Activated naive CD8-positive, alpha-beta T cell treated with anti-CD3 and anti-CD28 coated beads, Interleukin-2, amount 50 U/mL, for 24 hours (primary cell): ENCODE data around the gene DICER1.

ENCODE experiments used
- ATAC-seq: fragments of 150-1000 bp; cut with Tn5 transposase; one replicate; pipeline ENCODE4 v1.10.0; 2021
- DNase-seq: peaks from one replicate; pipeline ENCODE4 v3.0.0; 2021
- H3K27ac Mint-ChIP-seq: one replicate; pipeline ENCODE4 v1.8.0; 2021; ENCODE audit warnings: mild to moderate bottlenecking, mixed read lengths
- H3K27me3 Mint-ChIP-seq: one replicate; pipeline ENCODE4 v1.8.0; 2021; ENCODE audit warnings: mixed read lengths
- H3K36me3 Mint-ChIP-seq: one replicate; pipeline ENCODE4 v1.8.0; 2021; ENCODE audit warnings: low read depth, mixed read lengths
- H3K4me1 Mint-ChIP-seq: one replicate; pipeline ENCODE4 v1.8.0; 2021; ENCODE audit warnings: mixed read lengths
- H3K4me3 Mint-ChIP-seq: one replicate; pipeline ENCODE4 v1.8.0; 2021; ENCODE audit warnings: mild to moderate bottlenecking, moderate library complexity, mixed read lengths
- H3K9me3 Mint-ChIP-seq: one replicate; pipeline ENCODE4 v1.8.0; 2021; ENCODE audit warnings: mixed read lengths

The DICER1 gene

DNA sequence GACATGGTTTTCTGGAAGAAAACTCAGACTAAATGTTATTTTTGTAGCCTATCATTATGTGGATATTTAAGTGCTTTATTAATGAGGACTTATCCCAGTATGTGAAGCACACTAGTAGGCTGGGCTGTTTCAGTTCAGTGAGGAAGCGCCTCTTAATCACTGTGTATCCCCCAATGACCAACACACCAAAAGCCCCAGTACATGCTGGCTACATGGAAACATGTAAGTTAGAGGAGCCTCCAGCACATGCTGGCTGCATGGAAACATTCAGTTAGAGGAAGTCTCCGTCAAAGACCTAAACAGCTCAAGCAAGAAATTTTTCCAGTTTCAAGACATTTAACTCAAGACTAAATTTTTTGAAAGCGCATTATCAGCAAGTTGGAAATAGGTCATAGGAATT is 26.8 kb downstream of the DICER1 start:
- no peaks in the 10 kb centered on the region for H3K9me3 Mint-ChIP-seq
- no peak overlapping the region for H3K4me3 Mint-ChIP-seq
- H3K27me3 Mint-ChIP-seq: no peaks in the 10 kb centered on the region
- DNase-seq (no peak), ATAC-seq (no peak)
- H3K4me1 Mint-ChIP-seq: peaks cover 18% of the 10 kb centered on the region
- peaks cover 44% of the 10 kb centered on the region for H3K36me3 Mint-ChIP-seq
- H3K27ac Mint-ChIP-seq: no peak overlapping the region

DNA sequence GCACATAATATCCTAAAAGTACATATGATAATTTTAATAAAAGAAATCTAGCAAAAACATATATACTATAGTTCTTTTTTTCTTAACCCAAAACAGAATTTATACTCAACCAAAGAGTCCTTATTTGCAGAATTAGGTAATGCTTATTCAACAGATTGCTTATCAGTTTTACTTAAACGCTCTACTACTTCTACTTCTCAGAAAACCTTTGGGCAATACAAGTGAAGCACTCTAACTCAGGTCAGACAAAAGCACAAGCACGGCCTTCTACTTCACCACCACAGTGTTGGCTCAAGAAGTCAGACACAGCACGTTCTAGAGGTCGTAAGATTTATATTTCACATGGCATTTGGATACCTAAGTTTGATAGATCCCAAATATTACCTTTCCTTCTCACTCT is 29.2 kb downstream of the DICER1 start:
- H3K27ac Mint-ChIP-seq: no peak overlapping the region
- H3K27me3 Mint-ChIP-seq: no peaks in the 10 kb centered on the region

DNA sequence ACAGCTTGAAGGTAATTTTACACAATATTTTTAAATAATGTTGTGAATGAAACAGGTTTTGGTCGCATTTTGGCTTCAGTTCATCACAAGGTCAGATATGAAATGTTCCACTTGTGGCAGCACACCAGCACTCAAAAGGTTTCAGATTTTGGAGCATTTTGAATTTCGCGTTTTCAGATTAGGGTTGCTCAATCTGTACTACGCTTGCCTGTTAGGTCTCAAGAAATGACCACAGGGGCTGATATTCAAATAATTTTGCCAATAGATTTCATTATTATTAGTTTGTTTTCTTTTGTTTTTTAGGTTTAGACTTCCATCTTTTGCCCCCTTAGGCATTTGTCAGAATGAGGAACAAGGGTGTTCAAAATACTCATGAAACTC is 29.8 kb downstream of the DICER1 start:
- Mint-ChIP-seq H3K27me3 (no peaks in the 10 kb centered on the region), H3K4me1 (peaks cover 6% of the 10 kb centered on the region), H3K9me3 (no peaks in the 10 kb centered on the region), H3K36me3 (peaks cover 56% of the 10 kb centered on the region), H3K4me3 (no peak overlapping the region), H3K27ac (no peak overlapping the region)
- ATAC-seq (no peak), DNase-seq (no peak)

More for the DNA sequence above, 29.2 kb downstream of the DICER1 start:
- Mint-ChIP-seq H3K9me3 (no peaks in the 10 kb centered on the region), H3K4me1 (peaks cover 6% of the 10 kb centered on the region), H3K36me3 (peaks cover 59% of the 10 kb centered on the region), H3K4me3 (no peak overlapping the region)
- DNase-seq: no peak
- ATAC-seq: no peak

DNA sequence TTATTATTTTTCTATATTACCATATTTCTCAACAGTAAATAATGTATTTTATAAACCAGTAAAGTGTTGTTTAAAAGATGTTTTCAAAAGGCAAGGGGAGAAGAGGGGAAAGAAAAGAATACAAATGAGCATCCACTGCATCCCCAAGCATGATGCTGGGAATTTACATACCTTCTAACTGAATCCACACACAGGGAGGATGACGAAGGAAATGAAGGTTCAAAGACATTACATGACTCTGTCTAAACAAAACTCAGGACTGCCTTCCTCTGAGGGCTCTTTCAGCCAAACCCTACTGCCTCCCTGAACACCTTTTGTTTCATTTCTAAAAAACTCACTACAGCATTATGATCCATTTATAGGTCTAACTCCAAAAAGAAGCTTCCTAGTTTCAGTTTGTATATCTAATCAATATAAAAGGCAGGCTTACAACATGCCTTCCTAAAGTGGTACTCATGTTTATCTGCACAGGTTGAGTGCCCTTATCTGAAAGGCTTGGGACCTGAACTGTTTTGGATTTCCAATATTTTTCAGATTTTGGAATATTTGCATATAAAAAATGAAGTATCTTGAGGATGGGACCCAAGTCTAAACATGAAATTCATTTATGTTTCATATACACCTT is 30.3 kb downstream of the DICER1 start:
- Mint-ChIP-seq H3K4me1 (peaks cover 6% of the 10 kb centered on the region), H3K9me3 (no peaks in the 10 kb centered on the region), H3K36me3 (peaks cover 56% of the 10 kb centered on the region), H3K27ac (no peak overlapping the region), H3K4me3 (no peak overlapping the region), H3K27me3 (no peaks in the 10 kb centered on the region)
- DNase-seq (no peak), ATAC-seq (no peak)

DNA sequence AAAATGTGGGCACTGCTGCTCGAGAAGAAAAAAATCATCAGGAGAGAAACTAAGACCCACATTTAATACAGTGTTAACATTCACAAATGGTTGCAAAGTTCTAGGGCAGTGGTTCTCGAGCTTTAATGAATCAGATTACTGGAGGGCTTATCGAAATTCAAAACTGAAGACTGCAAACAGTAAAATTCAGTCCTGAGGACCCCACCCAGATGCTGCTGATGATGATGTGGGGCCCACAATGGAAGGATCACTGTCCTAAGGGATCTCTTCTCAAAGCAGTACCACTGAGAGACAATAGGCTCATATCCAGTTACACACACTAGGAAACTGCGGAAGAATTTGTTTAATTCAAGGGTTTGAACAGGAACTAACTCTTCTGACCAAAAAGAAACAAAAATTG is 31.4 kb downstream of the DICER1 start:
- Mint-ChIP-seq H3K27me3 (no peaks in the 10 kb centered on the region), H3K27ac (no peak overlapping the region), H3K4me3 (no peak overlapping the region), H3K9me3 (no peaks in the 10 kb centered on the region), H3K4me1 (peaks cover 6% of the 10 kb centered on the region), H3K36me3 (peaks cover 50% of the 10 kb centered on the region)
- ATAC-seq (no peak), DNase-seq (no peak)

DNA sequence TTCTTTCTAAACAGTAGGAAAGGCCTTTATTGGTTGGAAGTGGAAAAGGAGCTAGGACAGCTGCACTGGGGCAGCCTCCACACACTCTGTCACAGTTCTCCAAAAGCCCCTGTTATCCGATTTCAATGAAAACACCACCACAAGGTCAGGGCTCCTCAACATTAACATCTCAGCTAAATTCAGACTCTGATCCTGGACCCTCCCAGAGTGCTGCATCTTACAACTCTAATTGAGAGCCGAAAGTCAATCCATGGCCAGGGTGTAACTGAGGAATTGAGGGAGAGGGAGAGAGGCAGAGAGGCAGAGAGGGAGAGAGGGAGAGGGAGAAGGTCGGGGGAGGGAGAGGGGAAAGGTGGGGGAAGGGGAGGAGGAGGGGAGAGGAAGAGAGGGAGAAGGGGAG is 32.1 kb downstream of the DICER1 start:
- DNase-seq (no peak), ATAC-seq (no peak)
- H3K36me3 Mint-ChIP-seq: peaks cover 49% of the 10 kb centered on the region
- no peak overlapping the region for H3K4me3 Mint-ChIP-seq
- no peaks in the 10 kb centered on the region for H3K27me3 Mint-ChIP-seq
- H3K27ac Mint-ChIP-seq: no peak overlapping the region
- peaks cover 6% of the 10 kb centered on the region for H3K4me1 Mint-ChIP-seq
- H3K9me3 Mint-ChIP-seq: no peaks in the 10 kb centered on the region

DNA sequence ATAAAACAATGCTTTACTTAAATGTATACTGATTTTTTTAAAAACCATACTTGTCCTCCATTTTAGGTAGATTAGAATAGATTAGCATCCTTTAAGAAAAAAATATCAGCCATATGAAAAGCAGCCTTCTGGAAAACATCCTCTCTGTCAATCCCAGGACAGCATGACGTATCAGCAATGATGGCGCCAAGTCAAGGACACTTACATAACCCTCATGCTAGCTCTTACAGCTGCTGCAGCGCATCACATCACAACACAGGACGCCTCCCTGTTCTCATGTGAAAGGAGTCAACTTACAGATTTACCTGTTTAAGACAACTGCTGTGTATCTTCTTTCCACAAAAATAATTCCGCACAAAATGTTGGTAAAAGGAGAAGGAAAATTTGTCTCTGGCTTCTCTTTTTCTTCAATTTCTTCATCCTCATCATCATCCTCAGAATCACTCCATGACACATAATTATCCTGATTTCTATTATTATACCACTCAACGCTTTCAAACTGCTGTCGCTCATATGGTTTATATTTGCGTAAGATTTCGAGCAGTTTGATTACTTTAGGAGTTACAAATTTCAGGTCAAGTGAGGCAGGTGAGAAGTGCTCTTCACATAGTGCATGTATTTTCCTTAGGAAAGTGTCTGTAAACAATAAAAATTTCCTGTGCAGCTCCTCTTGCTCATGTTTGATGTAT is 33.3 kb downstream of the DICER1 start:
- no peak overlapping the region for H3K4me3 Mint-ChIP-seq

DNA sequence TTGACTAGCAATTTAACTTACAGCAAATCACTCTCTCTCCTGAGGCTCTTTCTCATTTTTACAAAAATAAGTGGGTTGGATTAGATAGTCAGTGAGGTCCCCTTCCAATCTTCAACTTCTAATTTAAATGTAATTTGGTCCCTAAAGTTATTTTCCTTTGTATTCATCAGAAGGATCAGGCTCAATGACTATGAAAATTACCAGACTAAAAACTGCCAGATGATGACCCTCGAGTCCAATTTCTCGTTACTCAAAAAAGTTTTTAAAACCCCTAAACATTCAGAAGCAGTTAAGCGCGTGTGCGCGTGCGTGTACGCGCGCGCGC is 34.7 kb downstream of the DICER1 start:
- Mint-ChIP-seq H3K9me3 (no peaks in the 10 kb centered on the region), H3K27ac (no peak overlapping the region), H3K36me3 (peaks cover 45% of the 10 kb centered on the region), H3K4me3 (no peak overlapping the region), H3K4me1 (no peaks in the 10 kb centered on the region), H3K27me3 (no peaks in the 10 kb centered on the region)
- no peak for DNase-seq
- ATAC-seq: no peak

More for the DNA sequence above, 33.3 kb downstream of the DICER1 start:
- DNase-seq (no peak), ATAC-seq (no peak)
- Mint-ChIP-seq H3K27ac (no peak overlapping the region), H3K4me1 (peaks cover 6% of the 10 kb centered on the region), H3K36me3 (peaks cover 45% of the 10 kb centered on the region), H3K27me3 (no peaks in the 10 kb centered on the region), H3K9me3 (no peaks in the 10 kb centered on the region)

DNA sequence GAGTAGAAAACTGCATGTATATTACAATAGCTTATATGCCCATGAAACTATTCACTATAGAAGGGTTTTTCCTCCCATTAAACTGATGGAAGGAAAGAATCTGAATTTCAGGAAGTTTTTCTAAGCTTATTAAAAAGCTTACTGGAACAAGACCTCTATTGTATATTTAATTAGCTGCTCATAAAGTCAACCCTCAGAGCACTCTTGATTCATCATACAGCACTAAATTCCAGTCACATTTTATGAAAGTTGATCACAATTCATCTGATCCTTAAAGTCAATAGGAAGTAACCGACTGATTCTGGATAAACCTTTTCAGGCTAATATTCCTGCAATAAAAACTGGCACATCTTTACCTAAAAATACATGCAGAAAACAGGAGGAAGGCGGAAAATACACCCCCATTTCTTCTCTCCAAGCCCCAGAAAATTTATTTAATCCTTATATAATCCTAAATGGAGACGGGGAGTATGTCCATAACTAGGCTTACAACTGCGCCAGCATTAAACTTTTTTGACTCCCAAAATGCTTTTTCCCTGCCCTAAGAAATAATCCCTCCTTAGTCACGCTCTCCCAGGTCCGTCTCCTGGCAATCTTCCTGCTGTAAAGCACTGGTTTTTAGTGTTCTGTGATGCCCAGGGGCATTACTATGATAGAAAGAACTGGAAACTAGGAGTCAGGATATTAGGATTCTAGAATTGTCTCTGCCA is 35.3 kb downstream of the DICER1 start:
- H3K4me1 Mint-ChIP-seq: no peaks in the 10 kb centered on the region
- H3K27ac Mint-ChIP-seq: no peak overlapping the region
- DNase-seq (no peak), ATAC-seq (no peak)
- no peaks in the 10 kb centered on the region for H3K9me3 Mint-ChIP-seq
- no peak overlapping the region for H3K4me3 Mint-ChIP-seq
- no peaks in the 10 kb centered on the region for H3K27me3 Mint-ChIP-seq
- peaks cover 47% of the 10 kb centered on the region for H3K36me3 Mint-ChIP-seq

DNA sequence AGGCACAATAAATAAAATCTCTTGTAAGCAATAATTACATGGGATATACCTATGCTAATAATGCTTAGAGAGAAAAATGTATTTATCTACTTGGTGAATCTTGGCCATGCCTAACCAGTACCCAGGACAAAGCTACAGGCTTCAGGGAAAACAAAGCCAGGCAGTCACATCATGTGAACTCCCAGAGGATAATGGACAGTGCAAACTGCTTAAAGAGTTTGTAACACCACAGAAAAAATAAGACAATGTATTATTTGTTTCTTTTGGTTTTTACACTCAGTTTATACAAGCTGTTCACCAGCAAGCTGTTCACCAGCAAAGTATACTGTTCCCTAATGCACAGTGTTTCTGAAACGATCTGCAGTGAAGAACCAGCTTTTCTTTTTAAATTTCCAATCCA is 38.0 kb downstream of the DICER1 start:
- H3K4me1 Mint-ChIP-seq: no peaks in the 10 kb centered on the region
- no peak overlapping the region for H3K4me3 Mint-ChIP-seq
- DNase-seq (no peak), ATAC-seq (no peak)
- H3K9me3 Mint-ChIP-seq: no peaks in the 10 kb centered on the region
- H3K36me3 Mint-ChIP-seq: peaks cover 53% of the 10 kb centered on the region
- H3K27ac Mint-ChIP-seq: peak overlapping the region; percentile 33
- H3K27me3 Mint-ChIP-seq: no peaks in the 10 kb centered on the region

DNA sequence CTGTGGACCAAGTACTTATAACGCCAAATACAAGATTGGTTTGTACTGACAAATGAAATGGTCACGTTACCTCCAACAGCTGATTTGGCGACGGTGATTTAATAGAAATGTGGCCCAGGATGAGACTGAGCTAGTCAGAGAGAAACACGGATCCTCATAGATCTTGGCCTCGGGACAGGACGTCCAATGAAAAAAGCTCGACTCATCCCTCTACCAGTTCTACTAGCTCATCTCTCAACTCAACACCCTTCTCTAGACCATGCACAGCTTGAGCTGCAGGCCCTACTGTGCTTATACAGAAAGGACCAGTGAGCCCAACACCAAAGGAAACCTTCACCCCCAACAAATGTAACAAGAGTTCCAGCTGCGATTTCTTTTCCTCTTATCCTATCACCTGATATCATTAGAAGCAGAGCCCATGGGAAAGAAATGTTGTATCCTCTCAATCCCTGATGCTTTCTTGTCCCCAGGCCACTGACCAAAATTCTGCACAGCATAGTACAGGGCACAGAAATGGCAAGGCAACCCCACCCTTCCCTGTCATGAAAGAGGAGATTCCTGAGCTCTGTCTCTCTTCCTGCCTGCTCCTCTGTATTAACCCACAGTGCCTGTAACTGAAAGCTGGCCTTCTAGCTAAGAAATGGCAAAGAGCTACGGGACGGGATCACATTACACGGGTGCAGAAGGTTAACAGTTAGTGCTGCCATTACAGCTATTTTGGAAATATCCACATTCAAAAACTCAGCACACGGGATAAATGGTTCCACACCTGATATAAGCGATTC is 39.2 kb downstream of the DICER1 start:
- ATAC-seq: no peak
- Mint-ChIP-seq H3K36me3 (peaks cover 45% of the 10 kb centered on the region), H3K9me3 (no peaks in the 10 kb centered on the region), H3K4me1 (no peaks in the 10 kb centered on the region), H3K27me3 (no peaks in the 10 kb centered on the region), H3K4me3 (no peak overlapping the region), H3K27ac (no peak overlapping the region)
- DNase-seq: no peak

DNA sequence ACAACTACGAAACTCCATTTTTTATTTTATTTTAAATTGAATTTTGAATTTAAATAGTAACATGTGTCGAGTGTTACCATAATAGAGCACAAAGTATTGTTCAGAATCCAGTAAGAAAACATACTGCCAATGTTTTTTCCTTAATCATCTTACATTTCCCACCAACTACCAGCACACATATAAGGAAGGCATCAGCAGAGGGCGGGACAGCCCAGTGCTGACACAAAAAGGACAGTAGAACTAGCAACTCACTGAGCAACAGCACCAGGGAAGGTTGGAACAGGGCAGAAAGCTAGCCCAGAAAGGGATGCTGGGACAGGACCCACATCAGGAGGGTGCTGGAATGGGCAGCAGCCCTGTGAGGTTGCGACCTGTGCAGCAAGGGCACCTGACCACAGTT is 43.9 kb downstream of the DICER1 start:
- Mint-ChIP-seq H3K9me3 (no peaks in the 10 kb centered on the region), H3K4me1 (no peaks in the 10 kb centered on the region), H3K36me3 (peaks cover 42% of the 10 kb centered on the region), H3K27me3 (no peaks in the 10 kb centered on the region), H3K27ac (no peak overlapping the region), H3K4me3 (no peak overlapping the region)
- DNase-seq: no peak
- ATAC-seq: no peak

DNA sequence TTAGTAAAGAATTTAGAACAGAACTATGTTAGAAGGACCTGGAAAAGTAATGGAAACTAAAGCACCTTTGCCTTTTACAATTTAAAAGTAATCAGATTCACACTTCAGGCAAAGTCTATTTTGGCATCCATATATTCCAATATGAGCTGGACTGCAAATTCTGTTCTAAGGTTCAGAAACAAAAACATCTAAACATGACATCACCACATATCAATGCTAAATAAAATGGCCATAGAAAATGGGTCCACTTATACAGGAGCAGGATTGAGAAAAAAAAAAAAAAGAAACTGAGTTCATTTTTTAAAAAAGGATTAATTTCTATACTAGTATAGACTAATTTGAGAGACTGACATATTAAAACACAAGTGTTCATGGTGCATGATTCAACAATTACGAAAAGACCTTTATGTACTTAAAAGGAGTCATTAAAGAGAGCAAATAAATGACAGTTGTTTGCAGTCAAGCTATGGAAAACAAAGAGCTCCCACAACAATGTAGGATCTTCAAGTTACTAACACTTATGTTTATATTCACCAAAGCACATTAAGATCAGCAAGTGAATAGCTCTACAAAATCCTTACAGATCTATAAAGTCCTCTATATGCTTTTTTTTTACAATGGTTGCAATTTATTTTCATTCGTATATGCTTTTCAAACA is 45.7 kb downstream of the DICER1 start:
- Mint-ChIP-seq H3K4me1 (no peaks in the 10 kb centered on the region), H3K27ac (no peak overlapping the region), H3K4me3 (no peak overlapping the region), H3K9me3 (no peaks in the 10 kb centered on the region), H3K27me3 (no peaks in the 10 kb centered on the region), H3K36me3 (peaks cover 46% of the 10 kb centered on the region)
- ATAC-seq (no peak), DNase-seq (no peak)

DNA sequence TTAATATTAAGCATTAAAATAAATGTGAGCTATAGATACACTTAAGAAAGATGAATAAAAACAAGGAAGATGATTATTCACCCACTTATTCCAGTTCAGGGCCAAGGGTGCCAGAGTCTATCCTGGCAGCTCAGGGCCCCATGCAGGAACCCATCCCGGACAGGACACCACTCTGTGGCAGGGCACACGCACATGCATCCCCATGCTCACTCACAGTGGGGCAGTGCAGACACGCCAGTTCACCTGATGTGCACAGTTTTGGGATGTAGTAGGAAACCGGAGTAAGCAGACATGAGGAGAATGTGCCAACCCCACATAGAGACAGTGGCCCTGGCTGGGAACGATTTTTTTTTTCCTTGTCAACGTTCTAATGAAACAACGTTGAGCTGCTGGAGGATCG is 47.2 kb downstream of the DICER1 start:
- ATAC-seq (no peak), DNase-seq (no peak)
- Mint-ChIP-seq H3K4me3 (no peak overlapping the region), H3K27ac (no peak overlapping the region), H3K36me3 (peaks cover 39% of the 10 kb centered on the region), H3K9me3 (no peaks in the 10 kb centered on the region), H3K4me1 (no peaks in the 10 kb centered on the region), H3K27me3 (no peaks in the 10 kb centered on the region)
